Measurements from ENCODE around the gene PYM1.

PYM1 gene

GRCh38 chr12:55927588-55928502 lies at the start of gene PYM1:
Gene PYM1, minus strand, starts transcription at chr12:55927894. Its CDS starts 133 bp downstream, at chr12:55927761.
- no peak for TF ChIP-seq JUND (IDR thresholded peaks at IDR 0.05; ENCODE audit: low read depth)
- in situ Hi-C loops (cut with HindIII; ENCODE audit: low pct_unique_long_range_greater_than_20kb, low sequenced_read_pairs): no loop called here
- DNase-seq (ENCODE audit: low read depth in 1 of 2, low spot score in 1 of 2): peak; percentile 87 to 98

GRCh38 chr12:55974308-55974730 lies 46.6 kb upstream of the PYM1 start:
- DNase-seq (ENCODE audit: low read depth in 1 of 2, low spot score in 1 of 2): peak; percentile 51 to 67
- in situ Hi-C loops (cut with HindIII; ENCODE audit: low pct_unique_long_range_greater_than_20kb, low sequenced_read_pairs): no loop called here
- no peak for TF ChIP-seq JUND (IDR thresholded peaks at IDR 0.05; ENCODE audit: low read depth)

GRCh38 chr12:55973599-55974307 lies 46.1 kb upstream of the PYM1 start, which contains the start of gene RAB5B:
Gene RAB5B, plus strand, starts transcription at chr12:55974078. Its CDS starts 12,883 bp downstream, at chr12:55986961.
- TF ChIP-seq JUND (IDR thresholded peaks at IDR 0.05; ENCODE audit: low read depth): no peak
- in situ Hi-C loops (cut with HindIII; ENCODE audit: low pct_unique_long_range_greater_than_20kb, low sequenced_read_pairs): no loop called here
- DNase-seq (ENCODE audit: low read depth in 1 of 2, low spot score in 1 of 2): peak; percentile 98 to 100

GRCh38 chr12:55972911-55973598 lies 45.4 kb upstream of the PYM1 start:
- TF ChIP-seq JUND (IDR thresholded peaks at IDR 0.05; ENCODE audit: low read depth): no peak
- in situ Hi-C loops (cut with HindIII; ENCODE audit: low pct_unique_long_range_greater_than_20kb, low sequenced_read_pairs): no loop called here
- no peak for DNase-seq (ENCODE audit: low read depth in 1 of 2, low spot score in 1 of 2)

GRCh38 chr12:55972456-55972855 lies 44.8 kb upstream of the PYM1 start:
- TF ChIP-seq JUND (IDR thresholded peaks at IDR 0.05; ENCODE audit: low read depth): no peak
- no peak for DNase-seq (ENCODE audit: low read depth in 1 of 2, low spot score in 1 of 2)
- in situ Hi-C loops (cut with HindIII; ENCODE audit: low pct_unique_long_range_greater_than_20kb, low sequenced_read_pairs): no loop called here

GRCh38 chr12:55972042-55972441 lies 44.3 kb upstream of the PYM1 start:
- DNase-seq (ENCODE audit: low read depth in 1 of 2, low spot score in 1 of 2): peak in 1 of 2 experiments; percentile 75
- no peak for TF ChIP-seq JUND (IDR thresholded peaks at IDR 0.05; ENCODE audit: low read depth)
- in situ Hi-C loops (cut with HindIII; ENCODE audit: low pct_unique_long_range_greater_than_20kb, low sequenced_read_pairs): no loop called here

GRCh38 chr12:55970775-55971174 lies 43.1 kb upstream of the PYM1 start:
- in situ Hi-C loops (cut with HindIII; ENCODE audit: low pct_unique_long_range_greater_than_20kb, low sequenced_read_pairs): no loop called here
- no peak for DNase-seq (ENCODE audit: low read depth in 1 of 2, low spot score in 1 of 2)
- no peak for TF ChIP-seq JUND (IDR thresholded peaks at IDR 0.05; ENCODE audit: low read depth)

GRCh38 chr12:55969356-55969755 lies 41.7 kb upstream of the PYM1 start:
- no peak for DNase-seq (ENCODE audit: low read depth in 1 of 2, low spot score in 1 of 2)
- TF ChIP-seq JUND (IDR thresholded peaks at IDR 0.05; ENCODE audit: low read depth): no peak
- in situ Hi-C loops (cut with HindIII; ENCODE audit: low pct_unique_long_range_greater_than_20kb, low sequenced_read_pairs): no loop called here

- peak; percentile 87 to 93 for DNase-seq (ENCODE audit: low read depth in 1 of 2, low spot score in 1 of 2)
- TF ChIP-seq JUND (IDR thresholded peaks at IDR 0.05; ENCODE audit: low read depth): no peak
- in situ Hi-C loops (cut with HindIII; ENCODE audit: low pct_unique_long_range_greater_than_20kb, low sequenced_read_pairs): no loop called here
Measured at GRCh38 chr12:55966408-55967281, 39.0 kb upstream of the PYM1 start, which contains the start of gene CDK2. Gene CDK2, plus strand, starts transcription at chr12:55966830. Its CDS starts 179 bp downstream, at chr12:55967009.

- peak in 1 of 2 experiments; percentile 47 for DNase-seq (ENCODE audit: low read depth in 1 of 2, low spot score in 1 of 2)
- no peak for TF ChIP-seq JUND (IDR thresholded peaks at IDR 0.05; ENCODE audit: low read depth)
- in situ Hi-C loops (cut with HindIII; ENCODE audit: low pct_unique_long_range_greater_than_20kb, low sequenced_read_pairs): no loop called here
Measured at GRCh38 chr12:55965941-55966407, 38.3 kb upstream of the PYM1 start, which contains the start of gene PMEL. Gene PMEL, minus strand, starts transcription at chr12:55966042. Its CDS starts 31 bp downstream, at chr12:55966011.

GRCh38 chr12:55965240-55965639 lies 37.5 kb upstream of the PYM1 start:
- DNase-seq (ENCODE audit: low read depth in 1 of 2, low spot score in 1 of 2): no peak
- TF ChIP-seq JUND (IDR thresholded peaks at IDR 0.05; ENCODE audit: low read depth): no peak
- in situ Hi-C loops (cut with HindIII; ENCODE audit: low pct_unique_long_range_greater_than_20kb, low sequenced_read_pairs): no loop called here

Data from T47D (cell line).